Uterus (tissue), 4 donors: Measurements from ENCODE around the gene MMP25. TPM values are rescaled to one million over a fixed set of nuclear protein-coding genes. Genes with fewer than 3 reads are reported as not detected.
A peak's percentile ranks its signal among the peaks of the same experiment; 100 is the strongest.

ENCODE experiments used
- DNase-seq, 2 donors: peaks; one replicate each; pipeline ENCODE4 v3.0.0-alpha.2; 2019 to 2020
- H3K27ac ChIP-seq, 2 donors: fragments of 200-600 bp; sonication (generic); 1 replicate in 1 of 2; 2 replicates in 1 of 2; pipeline ENCODE4 v1.5.1; 2016 to 2018
- H3K27me3 ChIP-seq, 2 donors: fragments of 200-600 bp; sonication (generic); one replicate each; pipeline ENCODE4 v1.5.1; 2018 to 2019; ENCODE audit warnings: control low read depth in 1 of 2
- H3K36me3 ChIP-seq, 2 donors: fragments of 200-600 bp; sonication (generic); one replicate each; pipeline ENCODE4 v1.5.1; 2019; ENCODE audit warnings: control low read depth in 1 of 2
- H3K4me1 ChIP-seq, 2 donors: fragments of 200-600 bp; sonication (generic); one replicate each; pipeline ENCODE4 v1.5.1; 2018 to 2019; ENCODE audit warnings: control low read depth in 1 of 2
- H3K4me3 ChIP-seq, 2 donors: fragments of 200-600 bp; sonication (generic); 1 replicate in 1 of 2; 2 replicates in 1 of 2; pipeline ENCODE4 v1.5.1; 2018 to 2019; ENCODE audit warnings: mild to moderate bottlenecking in 1 of 2
- H3K9me3 ChIP-seq, 2 donors: fragments of 200-600 bp; sonication (generic); one replicate each; pipeline ENCODE4 v1.5.1; 2019; ENCODE audit warnings: control low read depth in 1 of 2
- CTCF ChIP-seq, 4 experiments: fragments of 200-600 bp in 2 of 4; fragments of 450-650 bp in 2 of 4; sonication (generic) in 2 of 4; IDR thresholded peaks; one replicate each; pipeline ENCODE4 v1.5.1; 2016 to 2019; ENCODE audit warnings: antibody characterized with exemption in 4 of 4, mild to moderate bottlenecking in 2 of 4, moderate library complexity in 1 of 4
- POLR2A ChIP-seq, 2 donors: fragments of 450-650 bp; IDR thresholded peaks; one replicate each; pipeline ENCODE4 v1.6.1; 2016; ENCODE audit warnings: antibody characterized with exemption in 2 of 2, mild to moderate bottlenecking in 1 of 2, moderate library complexity in 1 of 2
- intact Hi-C: fragments of 100-400 bp; cut with DNase I; formaldehyde crosslinking; loops from one replicate; pipeline ENCODE4 v1.15.1; 2023; ENCODE audit warnings: low total_unique reads
- total RNA-seq, 4 donors: library from RNA; depleted of rRNA in 3 of 4; stranded (reverse); fragments of >200 nt in 3 of 4; gene quantifications; one replicate each; pipeline versions ENCODE4 v1.1.0 to v1.2.4, GENCODE V29; 2014 to 2023
- donor health status: DM: yes; HTN: yes; CAD: no.

The MMP25 gene
- total RNA-seq, 4 donors from 2014 or later, result 0.21 to 1.1 TPM; not detected in 2

- Histone ChIP-seq H3K36me3 (no peaks in the 10 kb centered on the region), H3K9me3 (no peaks in the 10 kb centered on the region), H3K27ac (no peak overlapping the region), H3K4me1 (peaks cover 0 to 26% of the 10 kb centered on the region in 2 donors), H3K4me3 (no peak overlapping the region), H3K27me3 (peaks cover 5 to 12% of the 10 kb centered on the region in 2 donors)
- intact Hi-C loops, result no loop called here
- DNase-seq, result no peak
- TF ChIP-seq POLR2A (IDR thresholded peaks at IDR 0.05), result no peak
These were observed 19.5 kb upstream of the MMP25 start for GRCh38 chr16:3026609-3027488.

GRCh38 chr16:3027489-3027795, 18.9 kb upstream of the MMP25 start:
- DNase-seq, result no peak
- intact Hi-C loops, result no loop called here
- H3K27ac ChIP-seq, result no peak overlapping the region
- H3K9me3 ChIP-seq, result no peaks in the 10 kb centered on the region
- no peak for TF ChIP-seq POLR2A (IDR thresholded peaks at IDR 0.05)
- TF ChIP-seq CTCF (IDR thresholded peaks at IDR 0.05), result no peak
- H3K36me3 ChIP-seq, result no peaks in the 10 kb centered on the region
- peaks cover 0 to 23% of the 10 kb centered on the region in 2 donors for H3K4me1 ChIP-seq
- H3K27me3 ChIP-seq, result peaks cover 5 to 12% of the 10 kb centered on the region in 2 donors
- H3K4me3 ChIP-seq, result no peak overlapping the region

- Histone ChIP-seq H3K27me3 (peaks cover 5 to 12% of the 10 kb centered on the region in 2 donors), H3K36me3 (no peaks in the 10 kb centered on the region), H3K4me3 (no peak overlapping the region), H3K9me3 (no peaks in the 10 kb centered on the region), H3K27ac (no peak overlapping the region), H3K4me1 (peaks cover 0 to 16% of the 10 kb centered on the region in 2 donors)
- no peak for TF ChIP-seq POLR2A (IDR thresholded peaks at IDR 0.05)
- peak; percentile 51 to 64 (median 56) for TF ChIP-seq CTCF (IDR thresholded peaks at IDR 0.05)
- intact Hi-C loops, result no loop called here
- DNase-seq, result peak; percentile 54
These were observed 18.2 kb upstream of the MMP25 start for GRCh38 chr16:3027983-3028715.

GRCh38 chr16:3028716-3029319, 17.5 kb upstream of the MMP25 start:
- Histone ChIP-seq H3K27ac (no peak overlapping the region), H3K4me3 (no peak overlapping the region), H3K4me1 (peaks cover 0 to 10% of the 10 kb centered on the region in 2 donors), H3K9me3 (no peaks in the 10 kb centered on the region), H3K27me3 (peaks cover 5 to 12% of the 10 kb centered on the region in 2 donors), H3K36me3 (no peaks in the 10 kb centered on the region)
- no peak for TF ChIP-seq POLR2A (IDR thresholded peaks at IDR 0.05)
- TF ChIP-seq CTCF (IDR thresholded peaks at IDR 0.05), result no peak
- DNase-seq, result no peak
- intact Hi-C loops, result no loop called here

- Histone ChIP-seq H3K9me3 (no peaks in the 10 kb centered on the region), H3K4me3 (no peak overlapping the region), H3K27ac (no peak overlapping the region), H3K36me3 (no peaks in the 10 kb centered on the region), H3K4me1 (peaks cover 0 to 10% of the 10 kb centered on the region in 2 donors), H3K27me3 (peaks cover 5 to 12% of the 10 kb centered on the region in 2 donors)
- TF ChIP-seq POLR2A (IDR thresholded peaks at IDR 0.05) (no peak), CTCF (IDR thresholded peaks at IDR 0.05) (no peak)
- no peak for DNase-seq
- intact Hi-C loops, result no loop called here
These were observed 16.7 kb upstream of the MMP25 start for GRCh38 chr16:3029491-3030221.
